ENCODE data around the gene OSTF1.

DNA sequence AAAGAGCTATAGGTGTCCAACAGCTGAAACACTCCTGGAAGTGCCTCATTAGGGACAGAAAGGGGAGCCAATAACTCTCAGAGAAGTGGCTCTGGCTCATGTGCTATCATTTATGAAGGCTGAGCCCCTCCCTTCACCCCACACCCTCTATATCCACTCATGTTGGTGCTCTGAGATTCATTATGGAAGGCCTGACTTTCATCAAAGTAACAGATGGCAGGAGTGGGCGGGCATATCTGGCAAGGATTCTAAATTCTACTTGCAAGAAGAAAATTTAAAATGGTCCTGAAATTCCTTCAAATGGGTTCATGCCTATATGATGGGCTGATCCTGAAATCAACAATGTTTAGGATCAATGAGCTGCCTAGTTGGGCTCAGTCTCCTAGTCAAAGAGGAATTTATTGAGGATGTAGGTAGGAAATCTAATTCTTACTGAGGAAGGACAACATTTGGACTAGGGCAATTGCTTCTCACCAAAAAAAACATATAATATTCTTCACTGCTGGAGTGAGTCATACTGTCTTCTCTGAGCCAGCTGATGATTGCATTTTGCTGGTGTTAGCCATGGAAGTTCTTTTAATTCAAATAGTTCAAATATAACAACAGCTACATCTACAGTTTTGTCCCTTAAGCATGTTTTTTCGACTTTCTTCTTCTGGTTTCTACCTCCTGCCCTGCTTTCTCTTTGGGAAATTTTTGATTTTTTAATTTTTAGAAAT, 23.8 kb upstream of the OSTF1 start:
- TF ChIP-seq, protein P1, sequence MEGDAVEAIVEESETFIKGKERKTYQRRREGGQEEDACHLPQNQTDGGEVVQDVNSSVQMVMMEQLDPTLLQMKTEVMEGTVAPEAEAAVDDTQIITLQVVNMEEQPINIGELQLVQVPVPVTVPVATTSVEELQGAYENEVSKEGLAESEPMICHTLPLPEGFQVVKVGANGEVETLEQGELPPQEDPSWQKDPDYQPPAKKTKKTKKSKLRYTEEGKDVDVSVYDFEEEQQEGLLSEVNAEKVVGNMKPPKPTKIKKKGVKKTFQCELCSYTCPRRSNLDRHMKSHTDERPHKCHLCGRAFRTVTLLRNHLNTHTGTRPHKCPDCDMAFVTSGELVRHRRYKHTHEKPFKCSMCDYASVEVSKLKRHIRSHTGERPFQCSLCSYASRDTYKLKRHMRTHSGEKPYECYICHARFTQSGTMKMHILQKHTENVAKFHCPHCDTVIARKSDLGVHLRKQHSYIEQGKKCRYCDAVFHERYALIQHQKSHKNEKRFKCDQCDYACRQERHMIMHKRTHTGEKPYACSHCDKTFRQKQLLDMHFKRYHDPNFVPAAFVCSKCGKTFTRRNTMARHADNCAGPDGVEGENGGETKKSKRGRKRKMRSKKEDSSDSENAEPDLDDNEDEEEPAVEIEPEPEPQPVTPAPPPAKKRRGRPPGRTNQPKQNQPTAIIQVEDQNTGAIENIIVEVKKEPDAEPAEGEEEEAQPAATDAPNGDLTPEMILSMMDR (IDR thresholded peaks at IDR 0.05), result no peak
- TF ChIP-seq POLR2A (IDR thresholded peaks at IDR 0.05), result no peak
